SU-DHL-6 (cell line): ENCODE results near the gene UTP14A.

ENCODE experiments used
- EZH2phosphoT487 ChIP-seq: fragments of 200-600 bp; sonication (generic), shearing (Covaris generic); conservative IDR thresholded peaks from 2 replicates; pipeline ENCODE4 v1.6.1; 2018; ENCODE audit warnings: mild to moderate bottlenecking, antibody characterized with exemption, low read length, moderate library complexity, mixed read lengths
- TF ChIP-seq, protein P1 (sequence below): fragments of 200-600 bp; sonication (generic); IDR thresholded peaks from one replicate; pipeline ENCODE4 v1.5.1; 2017; ENCODE audit warnings: antibody characterized with exemption, mild to moderate bottlenecking, low read length, moderate library complexity; ENCODE audit not compliant: insufficient read depth, poor library complexity, severe bottlenecking

DNA sequence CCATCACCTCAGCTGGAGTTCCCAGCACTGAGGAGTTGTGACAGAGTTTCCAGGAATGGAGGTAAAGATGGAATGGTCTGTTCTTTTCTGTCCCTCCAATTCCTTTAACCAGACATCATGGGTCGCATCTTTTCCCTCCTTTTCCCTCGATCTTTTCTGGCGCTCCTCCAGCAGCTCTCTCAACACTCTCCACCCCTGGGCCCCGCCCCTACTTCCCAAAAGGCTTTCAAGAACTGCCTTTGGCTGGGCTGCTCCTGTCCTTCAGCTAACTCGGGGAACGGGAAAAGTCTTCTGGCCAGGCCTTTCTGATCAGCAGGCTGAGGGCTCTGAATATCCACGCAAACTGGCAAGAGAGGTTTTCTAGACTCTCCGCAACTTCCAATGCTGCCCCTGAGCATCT lies 34.0 kb downstream of the UTP14A start:
- TF ChIP-seq, protein P1, sequence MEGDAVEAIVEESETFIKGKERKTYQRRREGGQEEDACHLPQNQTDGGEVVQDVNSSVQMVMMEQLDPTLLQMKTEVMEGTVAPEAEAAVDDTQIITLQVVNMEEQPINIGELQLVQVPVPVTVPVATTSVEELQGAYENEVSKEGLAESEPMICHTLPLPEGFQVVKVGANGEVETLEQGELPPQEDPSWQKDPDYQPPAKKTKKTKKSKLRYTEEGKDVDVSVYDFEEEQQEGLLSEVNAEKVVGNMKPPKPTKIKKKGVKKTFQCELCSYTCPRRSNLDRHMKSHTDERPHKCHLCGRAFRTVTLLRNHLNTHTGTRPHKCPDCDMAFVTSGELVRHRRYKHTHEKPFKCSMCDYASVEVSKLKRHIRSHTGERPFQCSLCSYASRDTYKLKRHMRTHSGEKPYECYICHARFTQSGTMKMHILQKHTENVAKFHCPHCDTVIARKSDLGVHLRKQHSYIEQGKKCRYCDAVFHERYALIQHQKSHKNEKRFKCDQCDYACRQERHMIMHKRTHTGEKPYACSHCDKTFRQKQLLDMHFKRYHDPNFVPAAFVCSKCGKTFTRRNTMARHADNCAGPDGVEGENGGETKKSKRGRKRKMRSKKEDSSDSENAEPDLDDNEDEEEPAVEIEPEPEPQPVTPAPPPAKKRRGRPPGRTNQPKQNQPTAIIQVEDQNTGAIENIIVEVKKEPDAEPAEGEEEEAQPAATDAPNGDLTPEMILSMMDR, result no peak
- TF ChIP-seq EZH2phosphoT487, result no peak
